Stimulated activated naive B cell treated with anti-CD40 and anti-IgM and Interleukin-4, amounts not matched to agents 10 μg/mL and 1 μg/mL and 100 μg/mL, for 72 hours (primary cell): ENCODE data around the gene SLC48A1.

Experiments
- ATAC-seq, 2 donors: fragments of 150-1000 bp; cut with Tn5 transposase; replicated peaks; 2 replicates each; pipeline ENCODE4 v1.10.0; 2021; ENCODE audit warnings: moderate library complexity in 1 of 2
- DNase-seq: peaks from one replicate; pipeline ENCODE4 v3.0.0; 2021
- H3K27ac Mint-ChIP-seq: one replicate; pipeline ENCODE4 v1.8.0; 2022; ENCODE audit warnings: mild to moderate bottlenecking, mixed read lengths
- H3K27me3 Mint-ChIP-seq, 2 donors: one replicate each; pipeline ENCODE4 v1.8.0; 2022; ENCODE audit warnings: mixed read lengths in 2 of 2
- H3K36me3 Mint-ChIP-seq, 2 donors: one replicate each; pipeline ENCODE4 v1.8.0; 2022; ENCODE audit warnings: mixed read lengths in 2 of 2, mild to moderate bottlenecking in 1 of 2
- H3K4me1 Mint-ChIP-seq, 2 donors: one replicate each; pipeline ENCODE4 v1.8.0; 2022; ENCODE audit warnings: mixed read lengths in 2 of 2, mild to moderate bottlenecking in 1 of 2
- H3K4me3 Mint-ChIP-seq, 2 donors: one replicate each; pipeline ENCODE4 v1.8.0; 2022; ENCODE audit warnings: mild to moderate bottlenecking in 2 of 2, mixed read lengths in 2 of 2, moderate library complexity in 1 of 2
- H3K9me3 Mint-ChIP-seq, 2 donors: one replicate each; pipeline ENCODE4 v1.8.0; 2022; ENCODE audit warnings: mixed read lengths in 2 of 2, mild to moderate bottlenecking in 1 of 2

The SLC48A1 gene

DNA sequence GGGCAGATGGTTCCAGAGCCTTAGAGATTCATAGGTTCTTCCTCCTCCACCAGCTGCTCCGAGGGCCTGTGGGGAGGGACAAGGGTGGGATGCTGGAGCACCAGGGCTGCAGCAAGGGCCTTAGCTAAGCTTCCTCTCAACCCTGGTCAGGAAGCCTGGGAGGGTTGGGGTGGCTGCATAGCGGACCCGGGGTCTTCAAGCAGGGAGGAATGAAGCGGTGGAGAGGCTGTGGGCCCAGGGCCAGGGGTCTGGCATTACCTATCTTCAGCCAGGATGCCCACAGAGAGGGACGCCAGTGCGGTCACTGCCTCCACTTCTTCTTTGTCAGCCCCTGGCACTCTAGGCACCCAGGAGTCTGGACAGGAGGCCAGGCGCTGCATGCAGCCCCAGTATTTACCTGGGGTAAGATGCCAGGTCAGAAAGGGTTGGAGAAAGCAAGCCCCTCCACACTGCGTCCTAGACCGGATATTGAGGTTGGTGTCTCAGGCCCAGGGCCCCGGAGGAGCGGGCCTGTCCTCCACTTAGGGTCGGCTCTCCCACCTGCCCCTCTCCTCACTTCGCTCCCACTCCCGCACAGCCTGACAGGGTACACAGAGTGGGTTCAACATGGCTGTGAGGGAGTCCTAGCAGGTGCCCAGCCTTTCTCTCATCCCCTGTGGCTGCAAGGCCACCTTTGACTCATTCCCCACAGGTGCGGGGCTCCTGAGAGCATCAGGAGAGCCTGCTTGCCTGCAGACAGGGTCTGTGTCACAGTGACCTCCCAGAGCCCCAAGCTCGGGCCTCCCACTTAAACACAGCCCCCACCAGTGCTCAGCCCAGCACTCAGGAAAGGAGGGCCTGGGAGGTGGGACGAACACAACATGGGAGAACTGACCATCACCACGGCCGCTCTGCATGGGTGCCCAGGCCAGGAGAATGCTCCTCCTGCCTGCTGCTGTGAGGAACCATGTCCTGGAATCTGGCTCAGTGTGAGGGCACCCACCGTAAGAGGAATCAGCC lies 11.1 kb downstream of the SLC48A1 start:
- no peak for ATAC-seq
- H3K27me3 Mint-ChIP-seq: no peaks in the 10 kb centered on the region
- H3K36me3 Mint-ChIP-seq: peaks cover 43 to 61% of the 10 kb centered on the region in 2 donors
- DNase-seq: no peak
- H3K27ac Mint-ChIP-seq: peak overlapping the region; percentile 76
- H3K4me1 Mint-ChIP-seq: peaks cover 0 to 26% of the 10 kb centered on the region in 2 donors
- no peak overlapping the region for H3K4me3 Mint-ChIP-seq
- no peaks in the 10 kb centered on the region for H3K9me3 Mint-ChIP-seq

DNA sequence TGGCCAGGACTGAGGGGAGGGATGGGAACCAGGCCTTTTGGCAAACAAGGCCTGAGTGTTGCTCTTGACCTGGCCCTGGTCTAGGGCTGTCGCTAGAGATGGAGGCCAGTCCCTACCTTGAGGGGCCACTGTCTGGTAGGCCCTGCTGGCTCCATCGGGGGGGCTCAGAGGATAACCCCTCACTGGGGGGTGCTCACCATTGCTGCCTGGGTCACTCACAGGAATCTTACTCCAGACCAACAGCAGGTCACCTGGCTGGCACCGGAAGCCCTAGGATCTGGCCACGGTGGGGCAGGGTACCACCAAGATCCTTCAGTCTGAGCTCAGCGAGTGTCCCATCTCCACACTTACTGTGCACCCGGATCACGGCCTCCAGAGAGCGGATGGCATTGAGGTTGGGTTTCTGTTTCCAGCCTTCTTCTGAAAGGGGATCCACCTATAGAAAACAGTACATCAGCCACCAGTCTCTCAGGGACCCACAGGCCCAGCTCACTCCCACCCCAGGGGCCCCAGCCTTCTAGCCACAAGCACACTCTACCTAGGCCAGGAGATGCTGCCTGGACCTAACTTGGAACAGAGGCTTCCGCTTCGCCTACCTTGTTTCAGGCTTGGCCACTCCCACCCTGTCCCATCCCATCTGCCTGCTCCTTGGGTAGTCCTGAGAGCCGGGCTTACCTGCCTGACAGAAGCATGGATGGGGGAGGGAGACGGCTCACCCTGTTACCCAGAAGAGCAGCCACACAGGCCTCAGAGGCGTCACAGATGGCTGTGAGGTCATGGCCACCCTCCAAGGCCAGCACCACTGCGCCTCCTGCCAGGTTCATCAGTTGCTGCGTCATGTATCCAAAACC lies 12.2 kb downstream of the SLC48A1 start:
- H3K36me3 Mint-ChIP-seq: peaks cover 49 to 66% of the 10 kb centered on the region in 2 donors
- ATAC-seq (no peak), DNase-seq (no peak)
- no peaks in the 10 kb centered on the region for H3K9me3 Mint-ChIP-seq
- peak overlapping the region; percentile 49 for H3K27ac Mint-ChIP-seq
- H3K4me3 Mint-ChIP-seq: no peak overlapping the region
- H3K4me1 Mint-ChIP-seq: peaks cover 0 to 17% of the 10 kb centered on the region in 2 donors
- no peaks in the 10 kb centered on the region for H3K27me3 Mint-ChIP-seq

DNA sequence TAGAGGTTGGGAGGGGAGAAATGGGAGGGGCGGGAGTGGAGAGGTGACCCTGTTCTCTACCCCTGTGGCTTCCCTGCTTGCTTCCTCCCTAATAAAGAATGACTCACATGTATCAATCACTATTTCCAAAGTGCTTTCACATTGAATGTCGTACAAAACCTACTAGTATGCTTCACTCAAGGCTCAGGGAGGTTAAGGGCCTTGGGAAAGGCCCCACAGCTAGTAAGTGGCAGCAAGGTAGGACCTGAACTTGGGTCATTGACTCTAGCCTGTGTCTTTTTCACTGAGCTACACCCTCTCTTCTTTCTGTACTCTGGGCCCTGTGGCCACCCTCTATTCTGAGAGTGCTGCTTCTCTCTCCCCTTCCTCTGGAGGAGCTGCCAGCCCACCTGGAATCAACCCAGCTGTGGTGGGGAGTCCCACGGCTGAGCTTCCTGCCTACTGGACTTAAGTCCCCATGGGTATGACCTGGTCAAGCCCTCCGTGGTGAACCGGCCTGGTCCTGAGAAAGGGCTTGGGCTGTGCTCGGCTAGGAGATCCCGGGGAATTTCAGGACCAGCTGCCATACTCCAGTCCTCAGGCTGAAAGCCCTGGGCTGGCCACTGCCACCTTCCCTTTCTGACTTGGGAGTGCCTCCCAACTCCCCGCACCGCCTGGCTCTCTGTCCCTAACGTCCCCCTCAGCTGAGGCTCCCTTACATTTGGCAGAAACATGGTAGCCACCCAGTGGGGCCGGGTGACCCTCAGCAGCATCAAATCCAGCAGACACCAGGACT lies 13.0 kb downstream of the SLC48A1 start:
- no peak for DNase-seq

DNA sequence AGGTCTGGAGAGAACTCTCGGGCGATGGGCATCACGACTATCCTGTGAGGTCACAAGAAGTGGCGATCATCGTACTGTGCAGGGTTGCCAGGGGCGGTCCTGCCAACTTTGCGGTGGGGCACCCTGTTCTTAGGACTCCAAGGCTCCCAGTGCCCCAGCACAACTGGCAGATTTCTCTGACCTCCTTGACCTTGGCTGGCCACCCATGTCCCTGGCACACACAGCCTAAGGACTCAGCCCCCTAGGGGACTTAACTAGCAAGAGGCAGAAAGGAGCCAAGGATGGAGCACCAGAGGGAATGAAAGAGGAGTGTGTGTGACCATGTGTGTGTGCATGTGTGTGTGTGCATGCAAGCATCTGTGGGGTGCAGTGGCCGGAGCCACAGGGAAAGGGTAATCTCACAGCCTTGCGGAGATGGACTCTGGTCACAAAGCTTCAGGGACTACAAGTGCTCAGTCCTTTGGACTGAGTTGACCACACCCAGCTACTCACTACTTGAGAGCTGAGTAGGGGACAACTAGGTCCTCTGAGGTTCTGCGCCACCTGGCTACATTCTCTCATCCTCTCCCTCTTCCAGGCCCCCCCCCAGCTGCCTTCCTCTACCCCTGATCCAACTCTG lies 13.7 kb downstream of the SLC48A1 start:
- ATAC-seq: no peak
- Mint-ChIP-seq H3K27ac (peak overlapping the region; percentile 86), H3K4me1 (peaks cover 0 to 15% of the 10 kb centered on the region in 2 donors), H3K4me3 (no peak overlapping the region), H3K27me3 (no peaks in the 10 kb centered on the region), H3K36me3 (peaks cover 61 to 70% of the 10 kb centered on the region in 2 donors), H3K9me3 (no peaks in the 10 kb centered on the region)
- no peak for DNase-seq

More for the DNA sequence above, 13.0 kb downstream of the SLC48A1 start:
- H3K9me3 Mint-ChIP-seq: no peaks in the 10 kb centered on the region
- peaks cover 0 to 17% of the 10 kb centered on the region in 2 donors for H3K4me1 Mint-ChIP-seq
- peaks cover 57 to 70% of the 10 kb centered on the region in 2 donors for H3K36me3 Mint-ChIP-seq
- H3K4me3 Mint-ChIP-seq: no peak overlapping the region
- H3K27me3 Mint-ChIP-seq: no peaks in the 10 kb centered on the region
- peak overlapping the region; percentile 86 for H3K27ac Mint-ChIP-seq
- ATAC-seq: no peak

DNA sequence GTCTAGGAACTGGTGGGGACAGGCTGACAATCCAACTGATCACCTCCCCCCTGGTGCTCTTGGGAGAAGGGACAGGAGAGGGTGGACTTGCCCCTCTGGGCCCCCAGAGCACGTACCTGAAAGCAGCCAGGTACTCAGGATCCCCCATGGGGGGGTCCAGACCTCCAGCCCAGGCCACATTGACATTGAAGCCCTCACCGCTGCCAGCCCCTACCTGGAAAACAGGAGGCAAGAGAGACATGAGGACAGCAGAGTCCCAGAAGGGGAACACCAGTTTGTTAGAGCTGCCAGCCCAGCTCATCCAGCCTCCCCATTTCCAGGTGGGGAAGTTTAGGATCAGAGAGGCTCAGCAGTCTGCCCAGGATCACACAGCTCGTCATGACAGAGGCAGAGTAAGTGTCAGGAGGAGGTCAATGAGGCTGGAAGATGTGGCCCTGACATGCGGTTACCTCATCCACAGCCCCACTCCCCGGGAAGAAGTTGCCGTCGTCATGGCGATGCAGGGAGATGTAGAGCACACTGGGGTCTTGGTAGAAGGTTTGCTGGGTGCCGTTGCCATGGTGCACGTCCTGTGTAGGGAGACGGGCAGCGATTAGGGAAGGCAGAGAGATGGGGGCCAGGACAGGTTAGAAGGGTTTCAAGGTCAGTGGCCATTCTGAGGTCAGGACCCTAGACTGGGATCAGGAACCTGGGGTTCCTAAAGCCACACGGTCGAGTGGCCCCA lies 14.7 kb downstream of the SLC48A1 start:
- Mint-ChIP-seq H3K27me3 (no peaks in the 10 kb centered on the region), H3K9me3 (no peaks in the 10 kb centered on the region), H3K4me1 (peaks cover 0 to 9% of the 10 kb centered on the region in 2 donors), H3K27ac (peak overlapping the region; percentile 44), H3K4me3 (no peak overlapping the region), H3K36me3 (peaks cover 61 to 73% of the 10 kb centered on the region in 2 donors)
- DNase-seq (no peak), ATAC-seq (no peak)

DNA sequence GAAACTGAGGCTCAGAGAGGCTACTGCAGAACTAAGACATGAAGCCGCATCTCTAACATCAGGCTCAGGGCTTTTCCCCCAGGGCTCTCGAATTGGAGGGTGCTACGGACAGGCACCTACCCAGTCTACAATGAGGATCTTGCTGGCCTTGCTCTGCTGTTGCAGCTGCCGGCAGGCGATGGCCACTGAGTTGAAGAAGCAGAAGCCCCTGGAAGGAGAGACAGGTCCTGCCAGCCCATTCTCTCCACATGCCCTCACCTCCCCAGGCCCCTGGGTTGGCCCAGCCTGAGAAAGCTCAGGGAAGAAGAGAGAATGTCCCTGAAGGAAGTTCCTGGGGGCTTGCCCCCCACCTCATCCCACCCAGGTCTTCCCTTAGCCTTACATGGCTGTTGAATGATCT lies 16.1 kb downstream of the SLC48A1 start:
- no peak for DNase-seq
- peak overlapping the region; percentile 14 for H3K27ac Mint-ChIP-seq

DNA sequence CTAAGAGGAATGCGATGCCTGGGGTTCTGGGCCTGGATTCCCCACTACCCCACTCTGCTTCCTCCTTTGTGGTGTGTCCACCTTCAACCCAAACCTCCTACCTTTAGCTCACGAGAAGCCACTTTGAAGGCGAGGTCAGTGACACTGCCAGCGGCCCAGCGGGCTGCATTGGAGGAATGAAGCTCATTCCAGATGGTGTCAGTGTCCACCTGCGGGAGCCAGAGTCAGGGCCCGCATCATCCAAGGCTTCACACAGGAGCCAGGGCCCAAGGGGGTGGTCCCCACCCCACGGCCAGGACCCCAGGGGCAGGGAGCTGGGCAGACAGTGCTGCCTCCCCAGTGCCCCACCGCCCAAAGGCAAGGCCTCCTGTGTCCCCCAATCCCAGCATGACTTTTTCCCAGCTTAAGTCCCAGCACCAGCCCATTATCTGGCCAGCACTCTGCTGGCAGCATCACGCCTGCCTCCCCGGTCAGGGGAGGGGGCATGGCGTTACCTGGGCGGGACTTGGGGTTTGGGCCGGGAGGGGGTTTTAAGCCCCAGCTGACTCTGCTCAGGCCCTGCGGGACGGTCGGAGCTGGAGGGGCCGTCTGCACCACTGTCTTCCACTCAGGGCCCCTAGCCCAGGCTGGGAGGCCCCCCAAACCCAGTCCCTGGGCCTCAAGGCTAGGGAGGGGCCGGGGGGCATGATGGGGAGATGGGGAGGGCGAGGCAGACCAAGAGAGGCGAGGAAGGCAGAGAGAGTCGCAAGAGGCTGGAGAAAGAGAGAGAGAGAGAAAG lies 16.9 kb downstream of the SLC48A1 start:
- ATAC-seq (no peak), DNase-seq (no peak)
- no peak overlapping the region for H3K4me3 Mint-ChIP-seq
- H3K4me1 Mint-ChIP-seq: peaks cover 0 to 6% of the 10 kb centered on the region in 2 donors
- H3K27ac Mint-ChIP-seq: no peak overlapping the region
- peaks cover 62 to 73% of the 10 kb centered on the region in 2 donors for H3K36me3 Mint-ChIP-seq
- H3K9me3 Mint-ChIP-seq: no peaks in the 10 kb centered on the region
- no peaks in the 10 kb centered on the region for H3K27me3 Mint-ChIP-seq

More for the DNA sequence above, 16.1 kb downstream of the SLC48A1 start:
- H3K36me3 Mint-ChIP-seq: peaks cover 64 to 76% of the 10 kb centered on the region in 2 donors
- H3K4me3 Mint-ChIP-seq: no peak overlapping the region
- peaks cover 0 to 6% of the 10 kb centered on the region in 2 donors for H3K4me1 Mint-ChIP-seq
- no peaks in the 10 kb centered on the region for H3K9me3 Mint-ChIP-seq
- ATAC-seq: no peak
- no peaks in the 10 kb centered on the region for H3K27me3 Mint-ChIP-seq

DNA sequence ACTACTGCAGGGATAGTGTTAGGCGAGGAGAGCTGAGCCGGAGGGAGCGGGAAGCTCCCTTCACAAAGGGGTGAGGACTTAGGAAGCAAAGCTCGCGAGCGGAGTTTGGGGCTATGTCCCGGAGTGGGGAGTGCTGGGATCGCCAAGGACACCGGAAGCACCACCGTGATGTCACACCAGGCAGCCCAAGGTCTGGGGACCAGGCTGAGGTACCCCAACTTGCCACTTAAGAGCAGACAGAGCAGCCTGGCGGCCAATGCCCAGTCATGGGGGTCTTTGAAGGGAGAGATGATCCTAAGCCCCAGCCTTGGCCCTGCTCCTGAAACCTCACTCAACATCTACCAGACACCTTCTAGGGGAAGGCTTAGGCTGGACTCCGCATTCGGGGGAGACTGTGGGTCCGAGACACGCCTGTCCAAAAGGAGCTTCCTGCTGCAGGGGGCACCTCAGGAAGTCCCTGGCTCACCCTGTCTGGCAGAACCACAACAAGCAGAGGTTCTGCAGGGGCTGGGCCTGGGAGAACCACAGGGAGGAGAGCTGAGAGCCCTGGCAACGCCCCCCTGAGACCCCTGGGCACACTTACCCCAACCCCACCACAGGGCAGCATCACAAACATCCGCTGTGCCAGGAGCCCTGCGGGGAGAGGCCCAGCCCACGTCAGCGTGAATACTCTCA lies 17.8 kb downstream of the SLC48A1 start:
- peaks cover 66 to 74% of the 10 kb centered on the region in 2 donors for H3K36me3 Mint-ChIP-seq
- H3K4me3 Mint-ChIP-seq: no peak overlapping the region
- H3K27me3 Mint-ChIP-seq: no peaks in the 10 kb centered on the region
- ATAC-seq (no peak), DNase-seq (no peak)
- no peaks in the 10 kb centered on the region for H3K9me3 Mint-ChIP-seq
- H3K4me1 Mint-ChIP-seq: peaks cover 0 to 6% of the 10 kb centered on the region in 2 donors
- H3K27ac Mint-ChIP-seq: peak overlapping the region; percentile 37

DNA sequence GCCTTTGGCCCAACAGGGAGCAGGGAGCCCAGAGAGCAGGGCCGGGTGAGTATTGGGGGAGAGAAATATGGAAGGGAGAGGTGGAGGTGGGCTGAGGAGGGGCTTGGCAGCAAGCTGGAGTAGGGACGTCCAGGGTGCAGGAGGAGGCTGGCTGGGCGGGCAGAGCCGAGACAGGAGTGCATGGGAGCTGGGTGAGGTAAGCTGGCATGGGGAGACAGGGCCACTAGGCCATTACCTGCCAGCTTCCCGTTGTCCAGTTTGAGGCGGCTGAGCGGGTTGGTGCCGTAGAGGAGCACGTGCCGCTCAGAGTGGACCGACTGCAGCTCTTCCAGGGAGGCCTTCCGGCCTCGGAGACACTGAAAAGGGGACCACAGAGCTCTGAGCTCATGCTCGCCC lies 18.3 kb downstream of the SLC48A1 start:
- ATAC-seq (no peak), DNase-seq (no peak)
- Mint-ChIP-seq H3K9me3 (no peaks in the 10 kb centered on the region), H3K27ac (no peak overlapping the region), H3K27me3 (no peaks in the 10 kb centered on the region), H3K4me3 (no peak overlapping the region), H3K36me3 (peaks cover 63 to 70% of the 10 kb centered on the region in 2 donors), H3K4me1 (peaks cover 0 to 3% of the 10 kb centered on the region in 2 donors)

DNA sequence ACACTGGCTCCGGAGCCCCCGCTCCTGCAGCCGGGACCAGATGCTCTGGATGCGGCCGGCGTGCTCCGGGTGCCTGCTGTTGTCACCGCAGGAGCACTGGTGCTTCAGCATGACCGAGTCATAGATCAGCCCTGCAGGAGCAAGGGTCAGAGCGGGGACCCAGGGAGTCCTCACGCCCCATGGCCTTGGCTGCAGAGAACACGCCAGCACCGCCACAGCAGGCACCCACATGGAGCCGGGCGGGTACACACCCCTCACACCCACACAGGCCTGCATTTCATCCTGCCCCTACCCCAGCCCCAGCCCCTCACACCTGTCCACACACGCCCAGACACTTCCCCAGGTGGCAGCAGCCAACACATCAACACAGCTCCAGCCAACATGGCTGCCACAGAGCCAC lies 18.8 kb downstream of the SLC48A1 start:
- no peak for ATAC-seq
- Mint-ChIP-seq H3K4me3 (no peak overlapping the region), H3K9me3 (no peaks in the 10 kb centered on the region), H3K36me3 (peaks cover 57 to 65% of the 10 kb centered on the region in 2 donors), H3K27me3 (no peaks in the 10 kb centered on the region), H3K27ac (no peak overlapping the region), H3K4me1 (no peaks in the 10 kb centered on the region)
- no peak for DNase-seq

DNA sequence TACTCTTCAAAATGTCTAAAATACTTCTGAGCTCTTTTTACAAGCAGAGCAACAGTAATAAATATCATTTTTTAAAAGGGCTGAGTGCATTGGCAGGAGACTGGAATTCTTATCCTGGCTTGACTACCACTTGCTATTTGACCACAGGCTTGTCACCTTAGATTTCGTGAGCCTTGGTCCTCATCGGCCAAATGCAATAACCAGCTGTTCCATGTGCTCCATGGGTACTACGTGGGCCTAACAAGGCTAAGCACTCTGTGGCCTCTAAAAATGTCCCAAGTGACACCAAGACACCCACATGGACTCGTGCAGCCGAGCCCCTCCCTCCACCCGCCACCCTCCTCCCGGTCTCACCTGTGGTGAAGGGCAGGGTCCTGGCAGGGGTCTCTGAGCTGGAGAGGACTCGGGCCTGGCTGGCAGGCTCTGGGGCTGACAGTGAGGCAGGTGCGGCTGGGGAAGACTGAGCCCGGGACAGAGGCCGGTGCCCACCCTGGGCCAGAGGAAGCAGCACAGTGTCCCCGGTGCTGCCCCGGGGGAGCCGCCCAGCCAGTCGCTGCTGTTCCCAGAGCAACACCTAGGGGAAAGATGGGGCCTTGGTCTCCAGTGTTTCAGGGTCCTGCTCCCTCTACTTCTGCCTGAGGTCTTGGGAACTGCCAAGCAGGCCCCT lies 20.1 kb downstream of the SLC48A1 start:
- DNase-seq: no peak
- peaks cover 4 to 10% of the 10 kb centered on the region in 2 donors for H3K4me1 Mint-ChIP-seq
- no peak for ATAC-seq
- H3K9me3 Mint-ChIP-seq: no peaks in the 10 kb centered on the region
- H3K36me3 Mint-ChIP-seq: peaks cover 55 to 67% of the 10 kb centered on the region in 2 donors
- no peak overlapping the region for H3K4me3 Mint-ChIP-seq
- H3K27me3 Mint-ChIP-seq: no peaks in the 10 kb centered on the region
- no peak overlapping the region for H3K27ac Mint-ChIP-seq
